ENCODE measurements around the gene MLST8.

GRCh38 chr16:2226918-2227317 is 21.7 kb downstream of the MLST8 start:
- no peak for TF ChIP-seq CTCF (IDR thresholded peaks at IDR 0.05; ENCODE audit: low read length)
- no peak for TF ChIP-seq EZH2 (IDR thresholded peaks at IDR 0.05; ENCODE audit: borderline replicate concordance, low read length)

Data from OCI-LY1 (cell line).